ENCODE measurements around the gene SAMD1.

The SAMD1 gene

DNA sequence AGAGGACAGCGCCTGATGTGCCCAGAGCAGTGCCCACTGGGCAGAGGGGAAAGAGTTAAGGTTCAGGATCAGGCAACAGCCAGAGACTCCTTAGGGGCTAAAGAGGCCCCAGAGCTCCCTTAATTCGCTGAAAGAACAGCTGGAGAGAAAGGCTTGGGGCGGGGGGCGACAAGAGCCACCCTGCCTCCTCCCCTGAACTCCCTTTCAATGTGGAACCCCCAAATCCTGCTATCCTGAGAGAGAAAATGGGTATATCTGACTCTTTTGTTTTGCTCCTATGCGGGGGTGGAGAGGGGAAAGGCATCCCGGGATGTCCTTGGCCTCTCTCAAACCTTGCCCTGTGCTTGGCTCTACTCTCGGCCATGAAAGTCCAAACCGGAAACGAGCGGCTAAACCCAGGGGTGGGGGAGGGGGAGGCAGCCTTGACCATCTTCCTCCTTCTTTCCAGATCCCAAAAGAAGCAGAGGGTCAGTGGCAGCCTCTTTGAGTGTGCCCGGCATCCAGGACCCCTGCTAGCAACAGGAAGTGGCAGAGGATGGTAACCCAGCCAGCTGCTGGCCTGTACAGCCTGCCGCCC is 22.3 kb upstream of the SAMD1 start:
- no peak for DNase-seq

- DNase-seq, result no peak
Measured at GRCh38 chr19:14112051-14112808, 21.7 kb upstream of the SAMD1 start.

GRCh38 chr19:14111486-14111885 is 20.9 kb upstream of the SAMD1 start:
- no peak for DNase-seq

DNA sequence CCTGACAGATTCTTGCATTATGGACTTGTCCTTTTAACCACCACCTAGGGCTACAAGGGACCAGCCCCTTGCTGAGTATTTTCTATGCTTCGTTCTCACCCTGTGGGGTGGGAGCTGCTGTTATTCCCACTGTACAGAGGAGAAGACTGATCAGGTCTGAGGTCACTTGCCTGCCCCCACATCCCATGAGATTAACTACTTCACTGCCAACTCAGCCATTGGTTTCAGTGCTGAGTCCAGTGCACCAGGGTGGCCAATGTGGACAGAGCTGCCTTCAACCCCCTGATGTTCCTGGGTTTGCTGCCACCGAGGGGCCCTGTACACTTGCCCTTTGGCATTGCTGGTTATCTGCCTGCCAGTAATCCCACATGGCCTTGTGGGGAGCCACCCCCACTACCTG is 20.1 kb upstream of the SAMD1 start:
- DNase-seq, result no peak

DNA sequence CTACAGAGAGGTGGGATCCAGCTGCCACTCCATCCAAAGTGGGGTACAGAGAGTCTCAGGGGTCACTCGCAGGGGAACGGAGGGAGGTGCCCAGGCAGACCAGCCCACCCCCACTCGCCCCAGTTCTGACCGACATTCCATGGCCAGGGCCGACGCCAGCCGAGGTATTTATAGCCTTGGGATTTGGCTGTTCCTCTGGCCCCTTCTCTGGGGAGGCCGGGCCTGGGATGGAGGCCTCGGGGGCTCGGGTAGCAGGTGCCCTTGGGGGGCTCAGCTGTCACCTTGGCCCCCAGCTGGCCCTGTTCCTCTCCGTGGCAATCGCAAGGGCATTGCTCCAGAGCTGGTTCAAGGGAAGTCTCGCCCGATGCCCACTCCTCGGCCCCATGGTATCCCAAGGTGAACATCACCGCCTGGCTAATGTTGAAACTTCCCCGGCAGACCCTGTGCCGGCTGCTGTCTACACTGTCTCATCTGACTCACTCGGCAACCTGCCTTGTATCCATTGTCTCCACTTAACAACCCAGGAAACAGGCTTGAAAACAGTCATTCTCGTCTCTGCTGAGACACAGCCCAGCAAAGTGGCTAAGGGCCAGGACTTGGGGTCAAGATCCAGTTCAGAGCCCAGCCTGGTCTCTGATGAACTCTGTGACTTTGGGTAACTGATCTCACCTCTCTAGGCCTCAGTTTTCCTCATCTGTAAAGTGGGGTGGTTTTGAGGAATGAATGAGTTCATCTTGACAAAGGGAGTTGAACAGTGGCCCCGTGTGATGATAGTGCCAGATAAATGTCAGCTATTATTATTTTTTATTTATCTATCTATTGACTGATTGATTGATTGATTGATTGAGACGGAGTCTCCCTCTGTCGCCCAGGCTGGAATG is 17.3 kb upstream of the SAMD1 start:
- no peak for DNase-seq

- no peak for DNase-seq
Measured at GRCh38 chr19:14106840-14107239, 16.3 kb upstream of the SAMD1 start.

- no peak for DNase-seq
Measured at GRCh38 chr19:14105680-14106079, 15.1 kb upstream of the SAMD1 start.

DNA sequence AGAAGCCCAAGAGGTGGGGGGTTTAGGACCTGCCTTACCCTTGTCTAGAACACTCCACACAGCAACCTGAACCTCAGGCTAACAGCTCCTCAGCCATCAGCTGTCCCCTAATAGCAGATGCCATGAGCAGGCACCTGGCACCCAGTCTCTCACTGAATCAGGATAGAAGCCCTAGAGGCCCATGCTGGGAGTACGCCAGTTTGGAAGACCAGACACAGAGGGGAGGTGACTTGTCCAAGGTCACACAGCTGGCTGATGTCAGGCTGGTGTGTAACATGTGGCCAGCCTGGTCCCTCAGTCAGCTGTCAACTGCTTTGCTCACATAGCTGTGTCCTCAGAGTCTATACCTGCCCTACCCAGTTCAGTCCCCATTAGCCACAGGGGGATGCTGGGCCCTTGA is 12.8 kb upstream of the SAMD1 start:
- DNase-seq, result no peak

- DNase-seq, result no peak
Measured at GRCh38 chr19:14102756-14103155, 12.2 kb upstream of the SAMD1 start.

- DNase-seq, result no peak
Measured at GRCh38 chr19:14102102-14102696, 11.6 kb upstream of the SAMD1 start.

DNA sequence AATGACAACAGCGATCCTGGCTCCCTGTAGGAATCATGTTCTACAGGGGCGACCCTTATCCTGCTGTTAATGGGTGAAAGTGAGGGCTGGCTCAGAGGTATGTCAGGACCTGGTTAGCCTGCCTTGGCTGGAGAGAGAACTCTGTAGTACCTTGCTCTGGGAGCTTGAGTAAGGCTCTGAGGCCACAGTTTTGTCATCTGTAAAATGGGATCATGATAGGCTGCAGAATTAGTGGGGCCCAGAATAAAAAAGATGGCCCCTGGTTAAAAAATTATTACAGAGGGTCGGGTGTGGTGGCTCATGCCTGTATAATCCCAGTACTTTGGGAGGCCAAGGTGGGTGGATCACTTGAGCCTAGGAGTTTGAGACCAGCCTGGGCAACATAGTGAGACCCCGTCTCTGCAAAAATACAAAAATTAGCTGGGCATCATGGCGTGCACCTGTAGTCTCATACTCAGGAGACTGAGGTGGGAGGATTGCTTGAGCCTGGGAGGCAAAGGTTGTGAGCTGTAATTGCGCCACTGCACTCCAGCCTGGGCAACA is 10.5 kb upstream of the SAMD1 start:
- no peak for DNase-seq

DNA sequence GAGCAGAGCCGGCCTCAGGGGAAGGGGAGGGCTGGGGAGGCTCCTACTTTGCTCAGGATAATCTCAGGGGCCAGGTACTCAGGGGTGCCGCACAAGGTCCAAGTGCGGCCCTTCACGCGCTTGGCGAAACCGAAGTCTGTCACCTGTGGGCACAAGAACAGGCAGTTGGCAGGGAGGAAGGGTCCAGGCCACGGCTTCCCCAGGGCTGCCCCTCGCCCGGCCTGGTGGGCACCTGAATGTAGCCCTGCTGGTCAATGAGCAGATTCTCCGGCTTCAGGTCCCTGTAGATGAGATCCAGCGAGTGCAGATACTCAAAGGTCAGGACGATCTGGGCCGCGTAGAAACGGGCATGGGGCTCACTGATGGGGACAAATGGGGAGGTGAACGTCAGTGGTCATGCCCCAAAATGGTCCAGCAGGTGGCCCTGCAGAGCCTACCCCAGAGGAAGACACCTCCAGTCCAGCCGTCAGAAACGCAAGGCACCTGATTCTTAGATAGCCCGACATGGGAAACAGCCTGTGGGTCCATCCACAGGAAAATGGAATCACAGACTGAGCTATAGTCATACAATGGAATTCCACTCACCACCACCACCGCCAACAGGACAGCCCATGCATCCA is 7.1 kb upstream of the SAMD1 start:
- no peak for DNase-seq

DNA sequence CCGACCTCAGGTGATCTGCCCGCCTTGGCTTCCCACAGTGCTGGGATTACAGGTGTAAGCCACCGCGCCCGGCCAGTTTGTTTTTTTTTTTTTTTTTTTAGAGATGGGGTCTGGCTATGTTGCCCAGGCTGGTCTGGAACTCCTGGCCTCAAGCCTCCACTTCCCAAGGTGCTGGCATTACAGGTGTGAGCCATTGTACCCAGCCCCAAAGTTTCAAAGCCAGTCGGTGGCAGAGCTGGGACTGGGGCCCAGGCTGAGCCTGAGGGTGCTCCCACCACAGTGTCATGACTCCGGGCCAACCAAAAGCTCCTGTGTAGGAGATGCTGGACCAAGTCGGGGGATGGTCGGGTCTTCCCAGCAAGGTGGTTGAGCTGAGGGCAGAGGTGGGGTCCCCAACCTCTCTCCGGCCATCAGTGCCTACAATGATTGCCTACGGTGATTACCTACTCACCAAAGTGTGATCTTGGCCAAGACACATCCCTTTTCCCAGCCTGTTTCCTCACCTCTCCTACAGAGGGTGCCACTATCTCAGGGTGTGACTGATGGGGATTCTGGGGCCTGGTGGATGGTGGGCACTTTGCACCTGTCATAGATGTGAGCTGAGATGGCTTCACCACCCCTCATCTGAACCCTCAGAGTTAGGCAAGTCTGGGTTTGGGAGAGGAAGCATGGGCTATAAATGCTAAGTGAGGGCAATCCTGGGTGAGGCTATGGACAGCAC is 5.9 kb upstream of the SAMD1 start:
- no peak for DNase-seq

DNA sequence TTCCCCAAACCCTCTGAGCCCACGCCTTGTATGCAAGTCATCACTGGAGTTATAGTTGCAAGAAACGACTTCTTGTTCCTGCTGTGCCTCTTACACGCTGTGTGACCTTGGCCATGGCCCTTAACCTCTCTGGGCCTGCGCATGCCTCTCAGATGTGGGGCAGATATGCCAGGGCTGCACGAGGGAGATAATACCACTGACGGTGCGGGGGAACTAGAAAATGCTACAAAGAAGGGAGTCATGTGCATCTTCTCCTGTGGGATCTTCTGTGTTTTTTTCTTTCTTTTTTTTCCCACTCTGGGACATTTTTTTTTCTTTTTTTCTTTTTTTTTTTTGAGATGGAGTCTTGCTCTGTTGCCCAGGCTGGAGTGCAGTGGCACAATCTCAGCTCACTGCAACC is 4.3 kb upstream of the SAMD1 start:
- DNase-seq, result no peak

DNA sequence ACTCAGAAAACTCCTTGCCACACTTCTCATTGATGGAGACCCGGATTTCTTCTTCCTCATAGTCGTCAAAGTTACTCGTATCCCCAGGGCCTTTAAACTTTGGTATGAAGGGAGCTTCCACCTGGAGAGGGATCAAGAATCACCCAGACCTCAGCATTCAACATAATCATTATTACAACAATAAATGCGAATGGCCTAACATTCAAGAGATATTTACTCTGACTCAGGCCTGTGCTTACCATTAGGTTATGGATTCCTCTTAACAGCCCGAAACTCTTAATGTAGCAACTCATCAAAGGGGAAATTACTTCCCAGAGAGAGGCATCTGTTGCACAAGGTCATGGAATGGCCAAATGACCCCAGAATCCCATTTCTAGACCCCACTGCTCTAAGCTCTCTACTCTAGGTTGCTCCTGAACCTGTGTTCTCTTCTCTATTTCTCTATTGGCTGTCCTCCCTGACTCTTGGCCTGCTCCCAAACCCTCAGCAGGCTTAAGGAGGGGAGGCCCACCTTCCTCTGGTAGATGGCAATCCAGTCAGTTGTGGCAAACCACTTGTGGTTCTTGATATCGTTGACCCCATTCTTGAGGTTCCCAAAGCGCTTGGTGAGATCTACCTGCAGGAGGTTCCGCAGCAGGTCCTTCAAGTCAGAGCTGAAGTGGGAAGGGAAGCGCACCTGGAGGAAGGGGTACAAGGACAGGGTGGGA is 2.7 kb upstream of the SAMD1 start:
- DNase-seq, result no peak

DNA sequence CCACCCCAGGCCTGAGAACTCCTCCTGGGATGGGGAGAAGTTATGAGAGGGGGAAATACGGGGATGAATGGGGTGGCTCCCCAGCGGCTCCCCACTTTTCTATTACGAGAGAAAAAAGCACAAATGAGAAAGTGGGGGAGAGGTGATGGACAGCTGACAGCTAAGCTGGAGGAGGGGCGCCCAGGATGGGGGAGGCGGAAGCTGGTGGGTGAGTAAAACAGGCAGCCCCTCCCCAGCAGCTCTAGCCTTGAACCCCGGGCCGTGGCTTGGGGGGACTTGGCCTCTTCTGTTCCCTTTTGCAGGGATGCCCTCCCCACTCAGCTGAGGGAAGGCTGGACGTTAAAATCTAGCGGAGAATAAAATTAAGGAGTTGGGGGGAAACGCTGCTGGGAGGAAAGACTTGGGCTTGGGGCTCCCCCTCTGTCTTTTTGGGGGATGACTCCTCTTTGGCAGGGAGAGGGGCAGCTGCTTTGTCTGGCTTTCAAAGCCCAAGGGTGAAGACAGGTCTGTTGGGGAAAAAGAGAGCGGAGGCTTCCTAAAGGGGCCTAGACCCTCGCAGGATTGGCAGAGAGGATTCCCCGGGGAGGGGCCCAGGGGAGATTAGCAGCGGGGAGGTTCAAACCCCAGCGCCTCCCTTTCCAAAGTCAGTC is 1.4 kb upstream of the SAMD1 start:
- no peak for DNase-seq

- peak; percentile 69 for DNase-seq
Measured at GRCh38 chr19:14091081-14091812, 696 bp upstream of the SAMD1 start.

- peak; percentile 43 for DNase-seq
Measured at GRCh38 chr19:14089662-14090508, 666 bp downstream of the SAMD1 start.

- DNase-seq, result no peak
Measured at GRCh38 chr19:14089412-14089661, 1.2 kb downstream of the SAMD1 start.

Measured in activated gamma-delta T cell (primary cell).